C1 segment of cervical spinal cord (tissue), 14 donors: ENCODE data around the gene RAB37.

Experiments
- DNase-seq, 14 donors: peaks; one replicate each; lab custom pipeline; 2025; lab: John Stamatoyannopoulos, UW

The RAB37 gene

GRCh38 chr17:74728033-74728701, 8.9 kb upstream of the RAB37 start:
- DNase-seq: no peak

GRCh38 chr17:74728702-74729075, 8.4 kb upstream of the RAB37 start:
- no peak for DNase-seq

- DNase-seq: no peak
Measured at GRCh38 chr17:74729368-74729767, 7.7 kb upstream of the RAB37 start.

GRCh38 chr17:74729866-74730265, 7.2 kb upstream of the RAB37 start:
- DNase-seq: no peak

GRCh38 chr17:74730491-74731346, 6.3 kb upstream of the RAB37 start:
- DNase-seq: no peak

- no peak for DNase-seq
Measured at GRCh38 chr17:74731347-74731605, 5.8 kb upstream of the RAB37 start.

GRCh38 chr17:74732042-74732867, 4.8 kb upstream of the RAB37 start:
- no peak for DNase-seq

GRCh38 chr17:74733365-74734122, 3.5 kb upstream of the RAB37 start:
- no peak for DNase-seq

GRCh38 chr17:74734256-74734655, 2.8 kb upstream of the RAB37 start:
- no peak for DNase-seq

- peak in 1 of 14 donors; percentile 34 for DNase-seq
Measured at GRCh38 chr17:74737299-74738050, 419 bp downstream of the RAB37 start.

- no peak for DNase-seq
Measured at GRCh38 chr17:74738051-74738996, 1.3 kb downstream of the RAB37 start.

GRCh38 chr17:74739227-74739831, 2.3 kb downstream of the RAB37 start:
- no peak for DNase-seq

GRCh38 chr17:74740173-74740572, 3.1 kb downstream of the RAB37 start:
- no peak for DNase-seq

- DNase-seq: no peak
Measured at GRCh38 chr17:74740641-74741387, 3.8 kb downstream of the RAB37 start.

- no peak for DNase-seq
Measured at GRCh38 chr17:74742153-74742515, 5.1 kb downstream of the RAB37 start.

GRCh38 chr17:74742978-74743545, 6.0 kb downstream of the RAB37 start:
- DNase-seq: no peak

GRCh38 chr17:74743755-74744154, 6.7 kb downstream of the RAB37 start:
- no peak for DNase-seq

- DNase-seq: no peak
Measured at GRCh38 chr17:74744349-74744713, 7.3 kb downstream of the RAB37 start.
